Stimulated activated CD4-positive, alpha-beta T cell treated with anti-CD3 and anti-CD28 coated beads, Interleukin-2, amount 100 ng/mL, for 48 hours (primary cell): ENCODE results near the gene TIPIN.
"Not testable (repeated sequence)": the region's sequence is repeated elsewhere in the genome, so short reads cannot be mapped to it uniquely, and the experiment has no call there.

Experiments
- DNase-seq, 2 donors: peaks; one replicate each; pipeline ENCODE4 v3.0.0-alpha.2; 2020

The TIPIN gene

DNA sequence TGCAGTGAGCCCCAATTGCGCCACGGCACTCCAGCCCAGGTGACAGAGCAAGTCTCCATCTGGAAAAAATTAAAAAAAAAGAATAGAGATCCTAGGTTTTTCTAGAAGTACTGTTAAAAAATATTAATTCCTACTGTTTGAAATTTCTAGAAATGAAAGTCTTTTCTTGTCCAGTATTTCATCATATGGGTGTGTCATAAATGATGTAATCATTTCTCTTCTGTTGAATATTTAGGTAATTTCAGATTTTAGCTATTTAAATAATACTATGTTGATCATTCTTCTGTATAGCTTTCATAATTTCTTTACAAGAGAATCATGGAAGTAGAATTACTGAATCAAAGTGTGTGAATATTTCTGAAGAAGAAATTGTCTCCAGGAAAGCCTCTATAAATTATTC, 24.9 kb upstream of the TIPIN start:
- not testable (repeated sequence) for DNase-seq

DNA sequence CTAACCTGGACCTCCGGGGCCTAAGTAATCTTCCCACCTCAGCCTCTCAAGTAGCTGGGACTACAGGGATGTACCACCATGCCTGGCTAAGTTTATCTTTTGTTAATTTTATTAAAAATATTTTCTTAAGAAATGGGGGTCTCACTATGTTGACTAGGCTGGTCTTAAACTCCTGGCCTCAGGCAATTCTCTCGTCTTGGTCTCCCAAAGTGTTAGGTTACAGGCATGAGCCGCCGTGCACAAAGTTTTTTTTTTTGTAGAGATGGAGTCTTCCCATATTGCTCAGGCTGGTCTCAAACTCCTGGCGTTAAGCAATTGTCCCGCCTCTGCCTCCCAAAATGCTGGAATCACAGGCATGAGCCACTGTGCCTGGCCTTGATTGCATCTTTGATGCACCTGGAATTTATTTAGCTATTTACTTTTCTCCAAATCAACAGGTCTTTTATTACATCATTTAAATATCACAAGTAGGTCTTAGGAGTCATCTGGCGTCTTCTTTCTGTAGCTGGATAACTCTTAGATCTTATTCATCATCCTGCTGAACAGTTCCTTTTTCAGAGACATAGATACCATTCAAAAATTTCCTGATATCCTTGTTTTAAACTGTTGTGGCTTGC, 22.4 kb upstream of the TIPIN start:
- no peak for DNase-seq

DNA sequence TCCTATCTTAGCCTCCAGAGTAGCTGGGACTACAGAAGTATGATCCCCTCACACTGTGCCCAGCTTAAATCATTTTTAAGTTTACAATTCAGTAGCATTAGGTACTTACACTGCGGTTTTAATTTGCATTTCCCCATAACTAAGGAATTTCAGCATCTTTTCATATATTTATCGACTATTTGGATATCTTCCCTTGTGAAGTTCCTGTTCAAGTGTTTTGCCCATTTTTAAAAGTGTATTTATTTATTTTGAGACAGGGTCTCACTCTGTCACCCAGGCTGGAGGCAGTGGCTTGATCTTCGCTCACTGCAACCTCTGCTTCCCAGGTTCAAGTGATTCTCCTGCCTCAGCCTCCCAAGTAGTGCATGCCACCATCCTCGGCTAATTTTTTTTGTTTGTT, 17.7 kb upstream of the TIPIN start:
- no peak for DNase-seq

DNA sequence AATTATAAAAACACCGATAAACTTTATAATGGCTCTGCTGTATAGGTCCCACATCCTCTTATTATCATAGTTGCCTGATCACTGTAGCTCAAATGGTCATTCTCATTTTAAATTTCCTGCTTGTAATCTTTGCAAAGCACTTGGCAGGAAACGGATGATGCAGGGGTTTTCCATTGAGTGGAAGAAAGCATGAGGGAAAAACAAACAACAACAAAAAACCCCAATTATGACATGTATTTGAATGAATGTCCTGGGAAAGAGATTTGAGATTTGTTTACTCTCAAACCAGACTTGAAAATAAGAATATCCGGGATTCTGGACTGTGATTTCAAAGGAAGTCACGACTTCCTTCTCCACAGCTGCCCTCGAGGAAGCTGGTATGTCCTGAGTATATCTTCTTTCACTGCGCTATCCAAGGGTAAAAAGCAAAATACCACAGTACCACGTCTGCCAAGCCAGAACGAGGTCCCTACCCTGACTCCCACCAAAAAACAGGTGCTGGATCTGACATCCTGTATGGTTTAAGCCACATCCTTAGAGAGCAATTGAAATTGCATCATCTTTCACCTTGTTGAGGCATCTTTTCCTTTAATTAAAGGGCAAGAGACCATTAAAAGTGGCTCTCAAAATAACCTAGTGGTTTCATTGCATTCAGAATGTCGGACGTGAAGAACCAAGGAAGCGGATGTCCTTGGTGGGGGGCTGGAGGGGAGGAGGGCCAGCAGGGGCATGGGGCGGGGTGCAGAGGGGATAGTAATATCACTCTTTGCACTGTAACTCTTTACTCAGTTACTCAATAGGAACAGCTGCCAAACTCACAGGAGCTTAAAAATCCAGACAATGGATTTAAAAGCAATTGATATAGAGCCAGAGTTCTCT, 13.5 kb upstream of the TIPIN start:
- DNase-seq = no peak

DNA sequence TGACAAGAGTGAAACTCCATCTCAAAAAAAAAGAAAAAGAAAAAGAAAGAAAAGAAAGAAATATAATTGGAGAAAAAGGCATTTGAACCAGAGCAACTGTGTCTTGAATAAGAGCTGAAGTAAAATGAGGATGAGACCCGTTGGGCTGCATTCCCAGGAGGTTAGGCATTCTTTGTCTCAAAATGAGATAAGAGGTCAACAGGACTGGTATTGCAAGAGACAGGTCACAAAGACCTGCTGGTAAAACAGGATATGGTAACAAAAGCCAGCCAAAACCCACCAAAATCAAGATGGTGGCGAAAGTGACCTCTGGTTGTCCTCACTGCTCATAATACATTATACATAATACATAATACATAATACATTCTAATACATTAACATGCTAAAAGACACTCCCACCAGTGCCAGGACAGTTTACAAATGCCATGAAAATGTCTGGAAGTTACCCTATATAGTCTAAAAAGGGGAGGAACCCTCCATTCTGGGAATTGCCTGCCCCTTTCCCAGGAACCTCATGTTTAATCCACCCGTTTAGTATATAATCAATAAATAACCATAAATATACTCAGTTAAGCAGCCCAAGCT, 8.6 kb upstream of the TIPIN start:
- no peak for DNase-seq

DNA sequence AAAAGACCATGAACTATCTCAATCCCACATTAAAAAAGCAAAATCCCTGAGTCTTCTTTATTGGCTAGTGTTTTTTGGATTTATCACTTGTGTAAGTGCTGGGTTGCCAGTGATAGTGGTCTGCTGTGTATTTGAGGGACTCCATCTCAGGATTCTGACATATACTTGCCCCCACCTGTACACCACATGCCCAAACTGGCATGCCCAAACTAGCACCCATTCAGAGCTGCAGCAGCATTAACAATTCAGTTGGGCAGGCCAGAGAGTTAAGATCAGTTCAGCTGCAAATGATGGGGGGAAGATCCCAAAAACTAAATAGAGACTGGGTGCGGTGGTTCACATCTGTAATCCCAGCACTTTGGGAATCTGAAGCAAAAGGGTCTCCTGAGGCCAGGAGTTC, 6.3 kb upstream of the TIPIN start:
- DNase-seq = no peak

DNA sequence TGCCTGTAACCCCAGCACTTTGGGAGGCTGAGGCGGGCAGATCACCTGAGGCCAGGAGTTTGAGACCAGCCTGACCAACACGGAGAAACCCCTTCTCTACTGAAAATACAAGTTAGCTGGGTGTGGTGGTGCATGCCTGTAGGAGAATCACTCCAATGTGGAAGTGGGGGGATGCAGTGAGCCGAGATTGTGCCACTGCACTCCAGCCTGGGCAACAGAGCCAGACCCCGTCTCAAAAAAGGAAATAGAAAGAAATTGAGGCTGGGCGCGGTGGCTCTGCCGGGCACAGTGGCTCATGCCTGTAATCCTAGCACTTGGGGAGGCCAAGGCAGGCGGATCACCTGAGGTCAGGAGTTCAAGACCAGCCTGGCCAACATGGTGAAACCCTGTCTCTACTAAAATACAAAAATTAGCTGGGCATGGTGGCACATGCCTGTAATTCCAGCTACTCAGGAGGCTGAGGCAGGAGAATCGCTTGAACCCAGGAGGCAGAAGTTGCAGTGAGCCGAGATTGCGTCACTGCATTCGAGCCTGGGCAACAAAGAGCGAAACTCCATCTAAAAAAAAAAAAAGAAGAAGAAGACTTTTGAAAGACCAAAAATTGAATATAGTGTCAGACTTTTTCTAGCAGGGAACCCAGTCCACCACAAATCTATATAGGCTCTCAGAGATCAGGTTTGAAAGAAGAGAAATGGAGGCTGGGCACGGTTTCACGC, 5.4 kb upstream of the TIPIN start:
- DNase-seq = not testable (repeated sequence)

DNA sequence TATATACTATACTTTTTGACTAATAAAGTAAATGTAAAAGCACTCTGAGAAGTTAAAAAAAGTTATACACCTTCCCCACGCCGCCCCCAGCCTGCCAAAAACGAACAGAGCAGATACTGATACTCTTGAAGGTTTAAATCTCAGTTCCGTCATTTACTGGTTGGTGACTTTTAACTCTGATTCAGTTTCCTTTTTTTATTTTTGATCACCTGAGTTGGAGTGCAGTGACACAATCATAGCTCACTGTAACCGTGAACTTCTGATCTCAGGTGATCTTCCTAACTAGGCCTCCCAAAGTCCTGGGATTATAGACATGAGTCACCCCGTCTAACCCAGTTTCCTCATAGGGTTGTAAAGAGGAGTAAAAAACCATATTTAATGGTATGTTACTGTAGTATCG, 3.3 kb upstream of the TIPIN start:
- DNase-seq = no peak

DNA sequence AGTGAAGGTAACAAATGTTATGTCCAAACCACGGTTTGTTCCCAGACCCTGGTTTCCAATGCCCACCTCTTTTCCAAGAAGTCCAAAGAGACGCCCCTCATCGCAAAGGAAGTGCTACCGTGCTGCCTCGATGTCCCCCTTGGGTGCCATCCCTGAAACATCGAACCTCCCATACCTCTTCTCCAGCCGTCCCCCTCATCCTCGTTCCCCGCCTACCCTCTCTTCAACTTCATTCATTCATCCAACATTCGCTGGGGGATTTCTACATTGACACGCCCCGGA, 467 bp downstream of the TIPIN start:
- DNase-seq = no peak

DNA sequence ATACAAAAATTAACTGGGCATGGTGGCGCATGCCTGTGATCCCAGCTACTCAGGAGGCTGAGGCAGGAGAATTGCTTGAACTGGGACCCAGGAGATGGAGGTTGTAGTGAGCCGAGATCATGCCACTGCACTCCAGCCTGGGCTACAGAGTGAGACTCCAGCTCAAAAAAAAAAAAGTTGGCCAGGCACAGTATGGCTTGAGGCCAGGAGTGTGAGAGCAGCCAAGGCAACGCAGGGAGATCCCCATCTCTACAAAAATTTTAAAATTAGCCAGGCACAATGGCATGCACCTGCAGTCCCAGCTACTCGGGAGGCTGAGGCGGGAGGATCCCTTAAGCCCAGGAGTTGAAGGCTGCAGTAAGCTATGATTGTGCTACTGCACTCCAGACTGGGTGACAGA, 8.0 kb downstream of the TIPIN start:
- not testable (repeated sequence) for DNase-seq

DNA sequence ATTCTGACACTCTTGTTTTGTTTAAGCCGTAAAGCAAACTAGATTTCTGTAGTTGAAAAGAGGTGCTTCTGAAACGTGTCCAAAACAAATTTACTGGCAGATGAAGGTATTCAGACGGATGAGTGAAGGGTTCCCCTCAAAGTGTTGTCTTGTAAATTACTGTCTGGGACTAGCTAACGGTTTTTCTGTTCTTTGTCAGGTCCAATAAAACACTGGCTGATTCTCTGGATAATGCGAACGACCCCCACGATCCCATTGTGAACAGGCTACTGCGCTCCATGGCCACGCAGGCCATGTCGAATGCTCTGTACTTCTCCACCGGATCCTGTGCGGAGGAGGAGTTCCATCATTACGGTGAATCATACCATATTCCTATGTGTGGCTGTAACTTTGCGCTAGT, 27.7 kb downstream of the TIPIN start:
- DNase-seq = no peak

DNA sequence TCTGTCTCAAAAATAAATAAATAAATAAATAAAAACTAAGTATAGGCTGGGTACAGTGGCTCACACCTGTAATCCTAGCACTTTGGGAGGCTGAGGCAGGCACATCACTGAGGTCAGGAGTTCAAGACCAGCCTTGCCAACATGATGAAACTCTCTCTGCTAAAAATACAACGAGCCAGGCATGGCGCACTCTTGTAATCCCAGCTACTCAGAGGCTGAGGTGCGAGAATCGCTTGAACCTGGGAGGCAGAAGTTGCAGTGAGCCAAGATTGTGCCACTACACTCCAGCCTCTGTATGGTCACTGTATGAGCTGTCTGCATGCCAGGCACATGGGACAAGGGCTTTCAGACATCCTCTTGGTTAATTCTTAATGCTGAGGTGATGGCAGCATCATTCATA, 28.7 kb downstream of the TIPIN start:
- no peak for DNase-seq

DNA sequence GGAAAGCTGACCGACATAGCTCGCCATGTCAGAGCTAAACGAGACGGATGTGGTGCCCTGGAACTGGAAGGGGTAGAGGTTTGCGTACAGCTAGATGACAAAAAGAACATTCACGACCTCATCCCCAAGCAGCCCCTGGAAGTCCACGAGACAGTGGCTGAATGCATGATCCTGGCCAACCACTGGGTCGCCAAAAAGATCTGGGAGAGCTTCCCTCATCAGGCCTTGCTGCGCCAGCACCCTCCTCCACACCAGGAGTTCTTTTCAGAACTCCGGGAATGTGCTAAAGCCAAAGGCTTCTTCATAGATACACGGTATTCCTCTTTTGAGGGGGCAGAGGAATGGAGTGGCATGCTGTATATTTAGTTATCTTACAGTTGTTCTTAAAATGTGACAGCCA, 30.4 kb downstream of the TIPIN start:
- DNase-seq = no peak

DNA sequence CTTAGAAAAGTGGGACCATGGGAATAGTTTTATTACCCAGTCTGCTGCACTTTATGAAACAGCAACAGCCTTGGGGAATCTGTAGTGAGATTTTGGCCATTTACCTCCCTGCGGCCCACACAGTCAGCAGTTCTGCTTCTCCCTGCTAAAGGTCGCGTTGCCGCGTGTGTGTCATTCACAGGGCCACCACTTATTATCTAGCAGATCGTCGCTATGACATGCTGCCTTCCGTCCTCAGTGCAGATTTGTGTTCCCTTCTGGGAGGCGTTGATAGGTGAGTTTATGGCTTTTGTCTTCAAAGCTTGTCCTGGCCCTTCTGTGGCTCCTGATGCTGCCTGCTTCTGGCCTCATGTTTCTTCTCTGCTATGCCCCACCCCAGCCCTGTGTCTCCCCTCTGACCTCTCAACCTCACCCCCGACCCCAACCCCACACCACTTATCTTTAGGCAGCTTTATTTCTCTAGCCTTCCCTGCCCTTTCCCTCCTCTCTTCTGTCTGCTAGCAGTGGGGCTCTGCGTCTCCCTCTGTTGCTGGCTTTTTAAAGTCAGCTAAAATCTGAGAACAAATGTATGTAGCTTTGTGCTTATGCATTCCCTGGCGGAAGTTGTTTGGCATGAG, 33.1 kb downstream of the TIPIN start:
- DNase-seq = no peak

DNA sequence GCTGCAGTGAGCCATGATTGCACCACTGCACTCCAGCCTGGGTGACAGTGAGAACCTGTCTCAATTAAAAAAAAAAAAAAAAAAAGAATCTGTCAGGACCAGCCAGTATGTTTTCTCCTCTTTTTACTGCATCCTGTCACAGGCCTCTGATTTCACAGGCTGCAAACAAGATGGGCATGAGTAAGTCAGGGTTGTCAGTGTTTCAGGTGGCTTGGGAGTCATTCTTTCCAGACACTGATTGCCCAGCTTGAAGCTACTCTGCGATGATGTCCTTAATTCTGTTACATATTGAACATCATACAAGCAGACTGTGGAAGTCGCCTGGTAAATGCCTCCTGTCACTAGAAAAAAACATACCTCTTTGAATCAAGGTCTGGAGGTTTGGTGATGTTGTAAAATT, 44.3 kb downstream of the TIPIN start:
- no peak for DNase-seq

DNA sequence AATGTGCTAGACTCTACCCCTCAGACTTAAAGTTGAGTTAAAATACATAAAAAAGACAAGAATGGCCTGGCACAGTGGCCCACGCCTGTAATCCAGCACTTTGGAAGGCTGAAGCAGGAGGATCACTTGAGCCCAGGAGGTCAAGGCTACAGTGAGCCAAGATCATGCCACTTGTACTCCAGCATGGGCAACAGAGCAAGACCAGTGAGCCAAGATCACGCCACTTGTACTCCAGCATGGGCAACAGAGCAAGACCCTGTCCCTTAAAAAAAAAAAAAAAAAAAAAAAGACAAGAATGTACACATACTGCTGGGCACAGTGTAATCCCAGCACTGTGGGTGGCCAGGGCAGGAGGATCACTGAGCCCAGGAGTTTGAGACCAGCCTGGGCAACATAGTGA, 45.7 kb downstream of the TIPIN start:
- no peak for DNase-seq

DNA sequence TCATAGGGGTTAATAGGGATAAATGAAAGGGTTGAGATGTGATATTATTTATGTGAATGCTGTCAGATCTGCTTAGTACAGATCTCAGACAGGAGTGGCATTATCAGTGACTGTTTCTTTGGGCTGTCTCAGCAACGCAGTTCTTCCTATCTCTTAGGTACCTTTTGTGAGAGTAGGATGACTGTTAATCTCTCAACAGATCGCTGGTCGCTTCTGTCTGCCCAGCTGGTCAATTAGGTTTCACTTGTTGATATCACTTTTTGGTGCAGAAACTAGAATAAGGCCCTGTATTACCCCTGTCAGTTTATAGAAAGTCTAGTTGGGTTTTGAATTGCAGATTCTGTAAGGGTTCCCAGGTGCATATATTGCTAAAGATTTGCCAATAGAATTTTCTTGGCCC, 46.7 kb downstream of the TIPIN start:
- DNase-seq = no peak

DNA sequence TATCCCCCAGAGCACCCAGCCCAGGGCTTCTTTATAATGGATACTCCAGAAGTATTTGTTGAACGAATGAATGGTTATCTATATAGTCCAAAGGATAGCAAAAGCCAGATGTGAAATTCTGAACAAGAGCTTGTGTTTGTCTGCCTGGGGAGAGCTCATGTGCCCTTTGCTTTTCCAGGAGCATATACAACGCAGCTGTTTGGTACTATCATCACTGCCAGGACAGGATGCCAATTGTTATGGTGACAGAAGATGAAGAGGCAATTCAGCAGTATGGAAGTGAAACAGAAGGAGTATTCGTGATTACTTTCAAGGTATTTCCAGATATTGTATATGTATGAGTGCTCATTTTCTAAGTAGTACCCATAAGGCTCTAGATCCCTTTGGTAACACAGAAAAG, 48.0 kb downstream of the TIPIN start:
- no peak for DNase-seq

DNA sequence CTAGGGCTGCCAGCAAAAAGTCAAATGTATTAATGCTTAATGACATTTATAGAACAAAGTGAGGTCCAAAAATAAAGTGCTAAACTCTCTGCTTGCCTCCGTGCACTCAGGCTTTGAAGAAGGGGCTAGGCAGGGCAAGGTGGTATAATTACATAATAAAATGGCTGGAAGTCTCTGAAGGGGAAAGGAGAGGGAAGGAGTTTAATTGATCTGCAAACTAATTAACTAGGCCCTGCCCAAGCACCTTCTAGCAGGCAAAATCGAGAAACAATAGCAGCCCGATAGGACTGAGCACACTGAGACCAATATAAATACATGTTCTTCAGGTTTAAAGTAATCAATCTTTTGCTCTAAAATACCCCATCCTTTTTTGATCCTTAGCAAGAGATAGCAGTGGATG, 50.1 kb downstream of the TIPIN start:
- no peak for DNase-seq

DNA sequence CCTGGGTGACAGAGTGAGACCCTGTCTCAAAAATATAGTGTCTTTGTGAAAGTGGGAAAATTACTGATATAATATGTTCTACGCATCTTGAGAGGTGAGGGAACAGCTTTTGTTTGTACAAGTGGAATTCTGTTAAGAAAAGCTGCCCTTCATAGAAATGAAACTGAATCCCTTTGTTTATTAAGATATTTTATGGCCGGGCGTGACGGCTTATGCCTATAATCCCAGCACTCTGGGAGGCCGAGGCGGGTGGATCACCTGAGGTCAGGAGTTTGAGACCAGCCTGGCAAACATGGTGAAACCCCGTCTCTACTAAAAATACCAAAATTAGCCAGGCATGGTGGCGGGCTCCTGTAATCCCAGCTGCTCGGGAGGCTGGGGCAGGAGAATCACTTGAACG, 52.1 kb downstream of the TIPIN start:
- not testable (repeated sequence) for DNase-seq

DNA sequence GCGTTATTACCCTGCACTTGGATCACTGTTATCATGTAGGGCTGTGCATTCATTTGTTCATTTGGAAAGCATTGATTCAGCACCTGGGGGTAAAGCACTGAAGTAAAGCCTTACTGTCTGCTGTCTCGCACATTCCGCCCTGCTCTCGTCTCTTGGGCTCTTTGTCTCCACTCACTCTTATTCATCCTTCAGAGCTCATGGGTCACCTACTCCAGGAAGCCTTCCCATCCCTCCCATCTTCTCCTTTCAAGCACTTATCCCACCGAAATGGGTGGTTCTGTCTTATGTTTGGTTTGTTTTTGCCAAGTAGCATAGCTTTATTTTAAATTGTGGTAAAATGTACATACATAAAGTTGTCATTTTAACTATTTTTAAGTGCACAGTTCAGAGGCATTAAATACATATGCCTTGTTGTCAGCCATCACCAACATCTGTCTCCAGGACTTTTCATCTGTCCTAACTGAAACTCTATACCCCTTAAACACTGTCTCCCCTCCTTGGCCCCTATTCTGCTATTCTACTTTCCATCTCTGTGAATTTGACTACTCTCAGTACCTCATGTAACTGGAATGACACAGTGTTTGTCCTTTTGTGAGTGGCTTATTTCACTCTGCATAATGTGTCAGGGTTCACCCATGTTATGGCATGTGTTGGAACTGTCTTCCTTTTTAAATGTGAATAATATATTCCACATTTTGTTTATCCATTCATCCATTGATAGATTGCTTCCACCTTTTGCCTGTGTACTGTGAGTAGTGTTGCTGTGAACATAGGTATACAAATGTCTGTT, 53.8 kb downstream of the TIPIN start:
- DNase-seq = no peak

DNA sequence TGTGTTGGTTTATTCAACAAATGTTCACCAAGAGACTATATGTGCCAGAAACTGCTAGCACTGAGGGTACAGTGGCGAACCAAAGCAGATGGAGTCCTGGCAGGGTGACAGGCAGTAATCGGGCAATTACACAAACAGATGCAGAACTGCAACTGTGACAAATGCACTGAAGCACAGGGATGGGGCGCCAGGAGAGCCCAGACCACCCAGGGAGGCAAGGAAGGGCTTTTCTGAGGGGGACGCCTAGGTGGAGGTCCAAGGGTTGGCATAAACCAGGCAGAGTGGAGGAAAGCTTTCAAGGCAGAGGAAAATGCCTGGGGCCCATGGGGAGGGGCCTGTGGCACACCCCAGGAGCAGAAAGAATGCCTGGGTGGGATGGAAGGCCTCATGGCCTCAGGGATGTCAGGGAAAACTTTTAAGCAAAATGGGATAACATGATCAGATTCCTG, 57.7 kb downstream of the TIPIN start:
- DNase-seq = no peak

DNA sequence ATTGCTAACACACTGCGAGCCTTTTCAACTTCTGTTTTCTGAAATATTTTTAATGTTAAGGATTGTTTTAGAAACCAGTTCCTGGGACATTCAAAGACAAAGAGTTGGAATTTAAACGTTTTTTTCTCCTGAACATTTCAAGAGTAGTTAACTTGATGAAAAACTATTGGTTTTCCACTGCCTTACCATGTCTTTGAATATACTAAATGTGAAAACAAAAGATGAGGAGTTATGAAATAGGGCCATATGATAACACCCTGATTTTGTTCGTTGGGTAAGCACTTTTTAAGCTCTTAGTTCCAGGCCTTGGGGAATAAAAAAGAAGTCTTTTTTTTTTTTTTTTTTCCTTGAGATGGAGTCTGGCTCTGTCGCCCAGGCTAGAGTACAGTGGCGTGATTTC, 60.3 kb downstream of the TIPIN start:
- no peak for DNase-seq
